ENCODE data around the gene REG1B. TPM values are rescaled to one million over a fixed set of nuclear protein-coding genes. Genes with fewer than 3 reads are reported as not detected.

The REG1B gene
- total and polyA plus RNA-seq, 7 donors: 0.38 to 2.2 (median 0.66) TPM; not detected in 3

DNA sequence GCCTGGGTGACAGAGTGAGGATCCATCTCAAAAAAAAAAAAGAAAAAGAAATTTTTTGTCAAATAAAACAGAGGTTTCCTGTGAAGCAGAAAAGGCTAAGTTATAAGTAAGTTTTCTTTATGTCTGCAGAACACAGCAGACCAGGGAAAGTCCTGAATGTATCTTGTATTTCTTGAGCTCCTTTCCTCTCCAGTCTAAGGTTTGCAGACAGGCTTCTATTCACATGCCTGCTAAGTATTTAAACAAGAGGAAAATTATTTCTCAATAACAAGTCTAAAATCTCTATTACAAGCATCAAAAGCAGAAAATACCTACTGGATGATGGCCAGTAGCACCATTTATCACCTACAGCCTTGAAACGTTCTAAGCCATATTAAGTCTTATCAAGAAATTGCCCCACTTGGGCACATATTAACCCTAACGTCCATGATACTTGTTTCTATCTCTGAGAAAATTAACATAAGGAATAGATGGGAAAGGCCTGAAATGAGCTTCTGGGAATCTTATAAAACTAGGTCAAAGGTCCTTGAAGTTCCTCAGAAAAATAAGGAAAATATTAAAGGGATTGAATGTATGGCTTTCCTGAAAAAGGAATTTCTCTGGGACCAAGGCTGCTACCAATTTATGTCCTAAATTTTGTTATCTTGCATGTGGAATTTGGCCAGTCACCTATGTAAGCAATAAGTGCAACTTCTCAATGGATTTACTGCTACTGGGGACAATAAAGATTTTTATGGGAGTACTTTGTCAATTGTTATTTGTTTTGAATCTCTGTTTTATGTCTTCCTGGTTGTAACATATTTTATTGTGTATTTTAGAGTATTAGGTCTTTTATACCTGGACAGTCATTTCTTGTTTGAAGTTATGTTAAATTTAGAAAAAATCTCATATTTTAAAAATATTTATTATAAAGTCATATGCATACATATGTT, 29.5 kb upstream of the REG1B start:
- Histone ChIP-seq H3K4me3 (no peak overlapping the region), H3K27me3 (ENCODE audit: insufficient read depth in 3 of 3, low read length in 2 of 3) (no peaks in the 10 kb centered on the region), H3K36me3 (ENCODE audit: insufficient read depth in 1 of 2, low read depth in 1 of 2) (no peaks in the 10 kb centered on the region), H3K27ac (no peak overlapping the region), H3K9me3 (no peaks in the 10 kb centered on the region), H3K4me1 (no peaks in the 10 kb centered on the region)
- ATAC-seq (no peak), DNase-seq (no peak)
- WGBS, 3 donors: 61 to 74% (median 67%) methylated on average over 2 of the region's 2 CpGs
- TF ChIP-seq, protein P1, sequence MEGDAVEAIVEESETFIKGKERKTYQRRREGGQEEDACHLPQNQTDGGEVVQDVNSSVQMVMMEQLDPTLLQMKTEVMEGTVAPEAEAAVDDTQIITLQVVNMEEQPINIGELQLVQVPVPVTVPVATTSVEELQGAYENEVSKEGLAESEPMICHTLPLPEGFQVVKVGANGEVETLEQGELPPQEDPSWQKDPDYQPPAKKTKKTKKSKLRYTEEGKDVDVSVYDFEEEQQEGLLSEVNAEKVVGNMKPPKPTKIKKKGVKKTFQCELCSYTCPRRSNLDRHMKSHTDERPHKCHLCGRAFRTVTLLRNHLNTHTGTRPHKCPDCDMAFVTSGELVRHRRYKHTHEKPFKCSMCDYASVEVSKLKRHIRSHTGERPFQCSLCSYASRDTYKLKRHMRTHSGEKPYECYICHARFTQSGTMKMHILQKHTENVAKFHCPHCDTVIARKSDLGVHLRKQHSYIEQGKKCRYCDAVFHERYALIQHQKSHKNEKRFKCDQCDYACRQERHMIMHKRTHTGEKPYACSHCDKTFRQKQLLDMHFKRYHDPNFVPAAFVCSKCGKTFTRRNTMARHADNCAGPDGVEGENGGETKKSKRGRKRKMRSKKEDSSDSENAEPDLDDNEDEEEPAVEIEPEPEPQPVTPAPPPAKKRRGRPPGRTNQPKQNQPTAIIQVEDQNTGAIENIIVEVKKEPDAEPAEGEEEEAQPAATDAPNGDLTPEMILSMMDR (IDR thresholded peaks at IDR 0.05): no peak
- intact Hi-C loops (cut with DNase I): no loop called here

DNA sequence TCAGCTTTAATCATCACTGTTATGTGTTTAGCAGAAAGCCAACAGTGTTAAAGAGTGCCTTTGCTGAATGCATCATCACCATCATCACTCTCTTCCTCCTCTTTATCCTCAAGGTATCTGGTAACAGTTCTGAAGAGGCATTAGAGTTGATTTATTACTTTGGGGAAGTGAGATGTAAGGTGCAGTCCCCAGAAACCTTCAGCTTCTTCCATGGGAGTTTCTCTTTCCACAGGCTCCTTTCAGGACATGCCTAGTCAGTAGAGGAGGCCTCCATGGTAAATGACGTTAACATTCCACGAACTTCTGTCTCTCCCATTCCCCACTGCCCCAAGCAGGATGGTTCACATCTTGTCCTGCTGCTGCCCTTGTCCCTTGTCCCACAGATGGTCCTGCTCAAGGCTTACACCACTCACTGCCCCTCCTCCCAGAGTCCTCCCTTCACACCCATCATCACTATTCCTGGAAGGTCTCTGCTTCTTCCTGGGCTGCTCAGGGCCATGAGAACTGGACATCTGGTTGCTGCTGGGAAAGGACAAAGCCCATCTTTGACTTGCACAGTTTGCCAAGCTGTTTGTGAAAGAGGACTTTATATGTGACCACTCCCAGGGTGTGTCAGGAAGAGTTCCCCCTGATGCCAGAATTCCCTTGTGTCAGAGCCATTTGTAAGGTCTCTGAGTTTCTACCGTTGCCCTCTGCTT, 27.2 kb upstream of the REG1B start:
- H3K4me3 ChIP-seq: no peak overlapping the region
- no peak for DNase-seq
- H3K4me1 ChIP-seq: no peaks in the 10 kb centered on the region
- WGBS, 3 donors: 63 to 67% (median 67%) methylated on average over 3 of the region's 3 CpGs
- ATAC-seq: no peak
- no peak overlapping the region for H3K27ac ChIP-seq
- no peaks in the 10 kb centered on the region for H3K27me3 ChIP-seq (ENCODE audit: insufficient read depth in 3 of 3, low read length in 2 of 3)
- TF ChIP-seq, protein P1 (IDR thresholded peaks at IDR 0.05): no peak
- H3K9me3 ChIP-seq: no peaks in the 10 kb centered on the region
- no peaks in the 10 kb centered on the region for H3K36me3 ChIP-seq (ENCODE audit: insufficient read depth in 1 of 2, low read depth in 1 of 2)
- intact Hi-C loops (cut with DNase I): no loop called here

DNA sequence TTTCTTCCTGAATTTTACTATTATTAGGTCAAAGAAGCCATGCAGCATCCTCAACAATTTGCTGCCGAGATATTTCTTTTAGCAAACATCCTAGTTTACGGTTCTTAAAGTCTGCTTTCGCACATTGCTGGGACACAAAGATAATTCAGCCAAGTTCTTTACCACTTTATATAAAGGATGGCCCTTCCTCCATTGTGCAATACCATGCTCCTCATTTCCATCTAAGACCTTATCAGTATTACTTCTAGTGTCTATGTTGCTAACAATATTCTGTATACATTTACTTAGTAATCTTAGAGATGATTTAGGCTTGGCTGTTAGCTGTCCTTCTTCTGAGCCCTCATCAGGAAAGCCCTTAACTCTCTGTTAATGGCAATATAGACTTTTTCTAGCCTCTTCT, 24.5 kb upstream of the REG1B start:
- DNase-seq: no peak
- H3K27me3 ChIP-seq (ENCODE audit: insufficient read depth in 3 of 3, low read length in 2 of 3): no peaks in the 10 kb centered on the region
- H3K4me3 ChIP-seq: no peak overlapping the region
- no peaks in the 10 kb centered on the region for H3K36me3 ChIP-seq (ENCODE audit: insufficient read depth in 1 of 2, low read depth in 1 of 2)
- no peaks in the 10 kb centered on the region for H3K9me3 ChIP-seq
- H3K27ac ChIP-seq: no peak overlapping the region
- TF ChIP-seq, protein P1 (IDR thresholded peaks at IDR 0.05): no peak
- WGBS, 3 donors: 92 to 97% (median 96%) methylated on average over 3 of the region's 3 CpGs
- intact Hi-C loops (cut with DNase I): no loop called here
- no peak for ATAC-seq
- H3K4me1 ChIP-seq: no peaks in the 10 kb centered on the region

DNA sequence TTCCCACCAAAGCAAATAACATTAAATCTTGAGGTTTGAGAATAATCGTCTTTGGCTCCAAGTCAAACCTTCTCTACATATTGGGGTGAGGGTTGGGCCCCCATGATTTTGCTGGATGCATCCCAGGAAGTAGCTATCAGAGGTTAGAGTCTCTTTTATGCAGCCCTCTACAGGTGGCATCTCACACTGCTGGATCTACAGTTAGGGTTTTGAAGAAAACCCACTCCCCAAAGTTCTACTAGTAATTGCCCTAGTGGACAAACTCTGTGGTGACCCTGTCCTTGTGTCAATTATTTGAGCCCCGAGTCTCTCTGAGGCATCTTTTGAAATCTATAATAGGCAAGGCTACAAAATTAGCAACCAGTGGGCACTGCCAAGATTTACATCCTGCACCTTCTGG, 17.5 kb upstream of the REG1B start:
- TF ChIP-seq, protein P1 (IDR thresholded peaks at IDR 0.05): no peak
- intact Hi-C loops (cut with DNase I): no loop called here
- ATAC-seq (no peak), DNase-seq (no peak)
- Histone ChIP-seq H3K27ac (no peak overlapping the region), H3K9me3 (no peaks in the 10 kb centered on the region), H3K4me1 (no peaks in the 10 kb centered on the region), H3K4me3 (no peak overlapping the region), H3K27me3 (ENCODE audit: insufficient read depth in 3 of 3, low read length in 2 of 3) (no peaks in the 10 kb centered on the region), H3K36me3 (ENCODE audit: insufficient read depth in 1 of 2, low read depth in 1 of 2) (no peaks in the 10 kb centered on the region)
- WGBS, 3 donors: 79 to 85% (median 80%) methylated on average over 2 of the region's 2 CpGs
